GM19193 (cell line): ENCODE measurements around the gene UBQLN1.

Experiments
- POLR2A ChIP-seq: IDR thresholded peaks from 4 replicates; pipeline ENCODE4 v1.6.1; 2011; ENCODE audit not compliant: insufficient read depth, insufficient read length; ENCODE audit errors: extremely low read depth

UBQLN1 gene

DNA sequence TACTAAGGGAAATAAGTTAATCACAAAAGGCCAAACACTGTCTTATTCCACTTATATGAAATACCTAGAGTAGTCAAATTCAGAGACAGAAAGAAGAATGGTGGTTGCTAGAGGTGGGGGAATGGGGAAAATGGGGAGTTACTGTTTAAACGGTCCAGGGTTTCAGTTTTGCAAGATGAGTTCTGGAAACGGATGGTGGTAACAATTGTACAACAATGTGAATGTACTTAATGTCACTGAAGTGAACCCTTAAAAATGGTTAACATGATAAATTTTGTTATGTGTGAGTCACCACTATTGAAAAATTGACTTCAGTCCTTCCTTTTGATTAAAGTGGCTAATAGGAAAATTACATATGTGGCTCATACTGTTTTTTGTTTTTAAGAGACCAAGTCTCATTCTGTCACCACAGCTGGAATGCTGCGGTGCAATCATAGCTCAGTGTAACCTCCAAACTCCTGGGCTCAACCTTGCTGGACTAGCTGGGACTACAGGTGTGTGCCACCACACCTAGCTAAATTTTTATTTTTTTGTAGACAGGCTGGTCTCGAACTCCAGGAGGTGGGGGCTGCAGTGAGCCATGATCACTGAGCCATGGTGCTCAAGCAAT lies 8.7 kb downstream of the UBQLN1 start:
- no peak for TF ChIP-seq POLR2A

DNA sequence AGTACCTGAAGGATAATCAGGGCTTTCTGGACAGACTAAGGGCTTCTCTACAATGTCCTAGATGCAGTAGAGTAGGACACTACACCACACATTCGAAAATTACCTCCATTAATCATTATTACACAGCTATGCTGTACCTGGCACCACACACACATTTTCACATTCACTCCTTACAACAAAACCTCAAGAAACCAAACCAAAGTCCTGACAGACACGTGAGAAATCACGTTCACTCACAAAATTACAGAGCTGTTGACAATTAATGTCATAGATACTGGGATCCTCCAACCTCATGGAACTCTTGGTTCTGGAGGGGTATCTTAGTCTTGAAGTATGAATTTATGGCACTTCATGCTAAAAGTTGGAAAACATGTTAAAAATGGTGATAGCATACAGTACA lies 16.3 kb downstream of the UBQLN1 start:
- no peak for TF ChIP-seq POLR2A

DNA sequence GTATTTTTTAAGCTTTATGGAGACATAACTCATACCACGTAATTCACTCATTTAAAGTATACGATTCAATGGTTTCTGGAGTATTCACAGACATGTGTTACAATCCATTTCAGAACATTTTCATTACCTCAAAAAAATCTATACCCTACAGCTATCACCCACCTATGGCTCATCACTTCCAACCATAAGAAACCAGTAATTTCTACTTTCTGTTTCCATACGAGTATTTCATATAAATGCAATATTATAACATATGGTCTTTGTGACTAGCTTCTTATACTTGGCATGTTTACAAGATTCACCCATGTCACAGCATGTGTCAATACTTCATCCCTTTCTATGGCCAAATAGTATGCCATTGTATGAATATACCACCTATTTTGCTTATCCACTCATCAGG lies 18.8 kb downstream of the UBQLN1 start:
- TF ChIP-seq POLR2A: no peak

DNA sequence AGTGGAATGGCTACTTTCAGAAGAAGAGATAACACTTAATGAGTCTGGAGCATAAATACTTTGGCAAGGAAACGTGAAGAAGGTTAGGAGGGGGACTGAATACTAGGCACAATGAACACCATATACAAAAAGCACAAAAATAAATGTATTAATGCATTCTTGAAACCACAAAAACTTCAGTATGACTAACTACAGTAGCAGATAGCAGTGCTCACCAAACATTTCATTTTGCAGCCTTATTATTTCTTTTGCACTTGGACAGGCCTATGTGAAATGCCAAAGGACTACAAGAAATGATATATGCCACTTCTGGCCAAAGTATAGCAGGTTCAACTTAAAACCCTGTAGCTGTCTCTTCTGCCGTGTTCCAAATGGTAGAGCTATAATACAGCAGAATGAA lies 26.3 kb downstream of the UBQLN1 start:
- TF ChIP-seq POLR2A: no peak

DNA sequence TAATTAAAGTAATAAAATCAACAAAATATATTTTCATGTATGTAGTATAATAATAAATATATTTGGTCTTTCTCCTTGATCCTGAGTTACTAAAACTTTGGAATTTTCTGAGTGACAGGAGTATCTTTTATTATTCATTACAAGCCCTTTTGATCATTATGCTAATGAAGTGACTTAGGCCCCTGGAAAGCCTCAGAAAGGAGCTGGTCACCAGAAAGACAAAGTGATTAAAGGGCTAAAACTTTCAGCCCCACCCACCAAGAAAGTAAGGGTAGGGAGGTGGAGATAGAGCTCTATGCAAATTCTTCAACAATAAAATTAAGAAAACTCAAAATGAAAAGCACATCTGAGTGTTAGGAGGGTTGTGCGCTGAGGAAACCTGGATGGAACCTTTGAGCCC lies 27.5 kb downstream of the UBQLN1 start:
- no peak for TF ChIP-seq POLR2A

DNA sequence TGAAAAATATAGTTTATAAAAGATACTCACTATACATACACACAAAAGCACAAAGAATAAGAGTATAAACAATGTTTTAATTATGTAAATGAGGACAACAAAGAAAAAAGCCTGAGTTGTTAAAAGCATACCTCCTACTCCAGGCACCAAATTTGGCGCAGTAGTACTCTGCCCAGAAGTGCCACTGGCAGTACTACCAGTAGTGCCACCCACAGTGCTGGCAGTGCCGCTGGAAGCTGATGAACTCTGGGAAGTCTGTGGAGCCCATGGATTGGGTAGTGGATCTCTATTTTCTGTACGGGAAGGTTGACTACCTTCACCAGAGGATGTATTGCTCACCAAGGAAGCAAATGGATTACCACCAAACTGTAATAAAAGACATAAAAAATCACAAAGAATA lies 30.2 kb downstream of the UBQLN1 start:
- no peak for TF ChIP-seq POLR2A

DNA sequence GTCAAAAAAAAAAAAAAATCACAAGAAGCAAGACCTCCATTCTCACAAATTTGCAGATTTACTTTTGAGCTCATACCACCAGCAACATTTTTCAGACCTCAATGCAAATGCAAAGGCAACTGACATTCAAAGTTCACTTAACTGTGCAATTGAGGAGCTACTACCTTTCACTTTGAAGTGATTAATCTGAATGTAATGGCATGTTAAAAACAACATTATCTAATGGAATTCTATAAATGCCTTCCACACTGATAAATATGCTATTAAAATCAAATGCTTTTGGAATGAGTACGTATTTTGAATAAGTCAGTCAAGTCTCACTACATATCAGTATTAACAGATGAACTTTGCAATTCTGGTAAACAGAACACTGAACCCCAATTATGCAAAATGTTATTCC lies 32.3 kb downstream of the UBQLN1 start:
- TF ChIP-seq POLR2A: no peak

DNA sequence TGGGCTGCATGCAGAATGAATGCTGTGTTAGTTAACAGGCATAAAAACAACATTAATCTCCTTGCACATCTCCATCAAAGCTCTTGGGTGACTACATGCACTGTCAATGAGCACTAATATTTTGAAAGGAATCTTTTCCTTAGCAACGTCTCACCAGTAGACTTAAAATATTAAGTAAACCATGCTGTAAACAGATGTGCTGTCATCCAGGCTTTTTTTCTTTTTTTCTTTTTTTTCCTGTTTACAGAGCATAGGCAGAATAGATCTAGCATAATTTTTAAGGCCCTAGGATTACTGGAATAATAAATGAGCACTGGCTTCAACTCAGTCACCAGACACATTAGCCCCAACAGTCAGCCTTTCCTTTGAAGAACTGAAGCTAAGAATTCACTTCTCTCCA lies 36.3 kb downstream of the UBQLN1 start:
- TF ChIP-seq POLR2A: no peak

DNA sequence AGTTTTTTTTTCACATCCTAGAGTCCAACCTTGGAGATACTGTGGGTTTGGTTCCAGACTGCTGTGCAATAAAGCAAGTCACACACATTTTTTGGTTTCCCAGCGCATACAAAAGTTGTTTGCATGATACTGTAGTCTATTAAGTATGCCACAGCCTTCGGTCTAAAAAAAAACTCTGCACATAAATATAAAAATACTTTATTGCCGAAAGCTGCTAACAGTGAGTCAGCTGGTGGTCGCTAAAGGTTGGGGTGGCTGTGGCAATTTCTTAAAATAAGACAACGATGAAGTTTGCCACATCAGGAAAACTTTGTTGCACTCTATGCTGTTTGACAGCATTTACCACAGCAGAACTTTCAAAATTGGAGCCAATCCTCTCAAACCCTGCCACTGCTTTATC lies 37.4 kb downstream of the UBQLN1 start:
- TF ChIP-seq POLR2A: no peak

DNA sequence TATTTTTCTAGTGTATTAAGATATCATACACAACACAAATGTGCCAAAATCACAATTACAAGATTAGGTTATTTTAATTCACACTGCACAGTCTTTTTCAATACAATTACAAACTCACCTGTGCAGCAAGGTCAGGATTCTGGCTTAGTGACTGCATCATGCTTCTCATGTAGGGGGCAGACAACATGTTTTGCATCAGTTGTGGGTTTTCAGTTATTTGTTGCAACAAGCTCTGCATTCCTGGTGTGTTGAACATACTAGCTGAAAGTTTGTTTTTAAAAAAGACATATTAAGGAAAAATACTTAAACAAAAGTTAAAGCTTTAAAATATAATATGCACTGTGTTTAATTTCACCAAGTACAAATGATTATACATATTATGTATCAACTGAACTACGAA lies 38.7 kb downstream of the UBQLN1 start:
- TF ChIP-seq POLR2A: no peak

DNA sequence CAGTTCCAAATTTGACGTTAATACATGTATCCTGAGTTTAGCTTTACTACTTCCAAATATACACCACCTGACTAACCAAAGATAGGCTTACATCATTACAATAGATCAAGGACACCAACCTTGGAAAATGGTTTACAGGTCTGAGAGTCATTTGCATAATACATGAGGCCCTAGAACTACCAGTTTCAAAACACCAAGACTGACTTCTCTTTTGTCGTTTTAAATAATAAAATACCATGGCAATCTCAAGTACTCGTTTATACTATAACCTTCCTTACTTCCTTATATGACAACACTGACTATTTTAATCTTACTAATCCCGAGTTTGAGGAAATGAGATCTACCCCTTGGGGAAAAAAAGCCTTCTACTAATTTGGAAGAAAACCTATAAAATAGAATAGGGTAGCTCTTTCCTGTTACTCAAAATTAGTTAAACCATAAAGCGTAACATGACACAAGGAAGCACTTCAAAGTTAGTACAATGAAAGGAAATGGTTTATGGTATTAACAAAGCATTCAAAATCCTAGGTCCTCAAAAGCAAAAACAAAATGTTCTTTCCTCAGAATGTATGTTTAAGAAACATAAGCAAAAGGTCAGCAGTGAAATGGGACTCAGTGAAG lies 42.1 kb downstream of the UBQLN1 start:
- no peak for TF ChIP-seq POLR2A

DNA sequence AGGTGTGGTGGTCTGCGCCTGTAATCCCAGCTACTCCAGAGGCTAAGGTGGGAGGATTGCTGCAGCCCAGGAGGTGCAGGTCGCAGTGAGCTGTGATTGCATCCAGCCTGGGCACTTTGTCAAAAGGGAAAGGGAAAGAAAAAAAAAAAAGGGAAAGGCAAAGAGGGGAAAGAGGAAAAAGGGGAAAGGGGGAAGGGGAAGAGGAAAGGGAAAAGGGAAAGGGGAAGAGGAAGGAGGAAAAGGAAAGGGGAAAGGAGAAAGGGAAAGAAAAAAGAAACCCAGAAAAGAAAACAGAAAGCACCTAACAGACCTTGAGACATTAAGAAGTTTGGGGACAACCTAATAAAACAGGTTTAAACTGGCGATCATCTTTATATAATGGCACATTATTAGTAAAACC lies 44.8 kb downstream of the UBQLN1 start:
- TF ChIP-seq POLR2A: no peak

DNA sequence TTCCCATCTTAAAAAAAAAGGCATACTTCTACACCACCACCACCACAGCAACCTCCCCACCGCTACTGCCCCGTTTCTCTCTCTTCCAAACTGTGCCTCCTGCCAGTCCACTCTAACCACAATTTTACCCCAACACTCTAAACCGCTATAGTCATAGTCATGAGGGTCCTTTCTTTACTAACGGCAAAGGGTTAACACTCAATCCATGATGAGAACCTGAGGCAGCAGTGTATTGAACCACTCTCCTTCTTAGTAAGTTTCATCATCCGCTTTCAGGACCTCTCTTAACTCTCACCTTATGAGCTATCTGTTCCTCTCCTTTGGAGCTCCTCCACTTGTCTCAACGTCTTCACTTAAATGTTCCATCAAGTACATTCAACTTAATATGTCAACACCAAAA lies 50.8 kb downstream of the UBQLN1 start:
- TF ChIP-seq POLR2A: no peak

DNA sequence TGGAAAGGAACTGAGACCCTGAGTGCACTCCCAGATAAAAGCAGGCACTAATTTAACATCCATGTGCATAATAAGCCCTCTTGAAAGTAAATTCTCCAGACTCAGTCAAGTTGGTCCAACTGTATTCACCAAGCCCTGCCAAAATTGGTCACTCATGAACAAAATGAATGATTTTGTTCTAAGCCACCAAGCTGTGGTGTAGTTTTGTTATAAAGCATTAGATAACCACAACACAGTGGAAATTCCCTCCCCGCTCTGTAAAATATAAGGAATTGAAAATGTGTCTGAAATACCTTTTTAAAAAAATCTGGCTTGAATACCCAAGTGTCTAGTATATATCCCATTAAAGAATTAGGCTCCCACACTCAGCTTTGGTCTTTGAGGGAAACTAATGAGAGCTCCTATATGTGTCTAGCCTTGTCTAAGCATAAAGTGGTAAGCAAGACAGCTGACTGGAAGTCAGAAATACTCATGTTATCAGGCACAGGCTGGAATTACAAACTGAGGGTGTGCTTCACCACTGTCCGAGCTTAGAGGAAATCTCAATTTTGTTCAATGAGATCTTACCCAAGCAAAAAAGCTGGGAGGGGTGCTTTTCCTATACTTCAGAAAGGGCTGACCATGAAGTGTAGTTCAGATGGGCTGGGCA lies 51.6 kb downstream of the UBQLN1 start:
- no peak for TF ChIP-seq POLR2A

DNA sequence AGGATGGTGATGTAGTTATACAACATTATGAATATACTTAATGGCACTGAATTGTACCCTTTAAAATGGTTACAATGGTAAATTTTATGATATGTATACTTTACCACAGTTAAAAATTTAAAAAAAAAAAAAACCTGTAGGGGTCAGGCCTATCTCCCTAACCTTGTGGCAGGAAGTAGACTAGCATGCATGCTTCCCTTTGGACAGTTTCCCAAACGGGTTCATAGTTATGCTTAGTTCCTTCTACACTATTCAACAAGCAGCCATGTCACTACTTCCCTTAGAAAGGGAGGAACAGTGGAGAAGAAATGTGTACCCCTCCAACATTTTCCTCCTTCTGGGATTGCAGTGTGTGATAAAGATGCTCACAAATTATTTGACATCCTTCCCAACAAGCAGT lies 52.3 kb downstream of the UBQLN1 start:
- no peak for TF ChIP-seq POLR2A

DNA sequence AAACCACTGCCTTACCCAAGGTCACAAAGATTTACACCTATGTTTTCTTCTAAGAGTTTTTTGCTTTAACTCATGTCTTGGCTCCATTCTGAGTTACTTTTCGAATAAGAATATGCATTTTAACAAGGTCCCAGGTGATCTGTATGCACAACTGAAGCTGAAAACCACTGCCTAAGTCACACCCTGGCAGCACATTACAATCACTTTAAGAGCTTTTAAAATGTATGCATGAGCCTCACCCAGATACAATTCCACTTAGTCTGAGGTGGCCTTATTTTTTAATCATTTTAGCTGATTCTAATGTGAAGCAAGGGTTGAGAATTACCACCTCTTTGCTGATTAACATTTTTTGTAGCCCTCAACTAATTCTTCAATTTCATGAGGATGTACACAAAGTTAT lies 55.3 kb downstream of the UBQLN1 start:
- no peak for TF ChIP-seq POLR2A

DNA sequence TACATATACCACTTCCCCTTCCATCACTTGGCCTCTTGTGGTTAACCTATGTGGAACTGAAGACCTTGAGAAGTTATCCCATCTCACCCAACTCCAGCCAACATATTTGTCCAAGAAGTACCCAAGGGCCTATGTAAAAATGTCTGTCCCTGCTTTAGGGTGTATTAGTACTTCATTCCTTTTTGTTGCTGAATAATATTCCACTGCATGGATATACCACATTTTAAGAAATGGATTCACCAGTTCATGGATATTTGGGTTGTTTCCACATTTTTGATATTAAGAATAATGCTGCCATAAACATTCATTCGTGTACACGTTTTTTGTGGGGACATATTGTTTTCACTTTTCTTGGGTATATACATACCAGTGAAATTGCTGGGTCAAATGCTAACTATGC lies 56.2 kb downstream of the UBQLN1 start:
- no peak for TF ChIP-seq POLR2A

DNA sequence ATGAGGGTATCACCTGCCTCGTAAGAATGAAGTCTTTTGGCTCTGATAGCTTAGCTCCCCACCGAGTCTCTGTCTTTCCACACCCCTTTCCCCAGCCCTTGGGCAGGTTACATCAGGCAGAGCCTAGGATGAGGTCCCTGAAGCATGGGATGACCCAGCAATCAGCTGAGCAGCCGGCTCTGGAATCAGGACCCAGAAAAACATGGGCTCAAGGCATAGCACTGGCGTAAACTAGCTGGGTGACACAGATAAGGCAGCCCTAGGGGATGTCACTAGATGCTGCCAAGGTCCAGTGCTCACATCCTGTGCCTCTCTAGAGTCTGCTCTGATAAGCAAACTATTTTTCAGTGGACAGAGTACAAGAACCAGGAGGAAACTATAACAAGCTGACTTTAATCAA lies 58.2 kb downstream of the UBQLN1 start:
- no peak for TF ChIP-seq POLR2A

DNA sequence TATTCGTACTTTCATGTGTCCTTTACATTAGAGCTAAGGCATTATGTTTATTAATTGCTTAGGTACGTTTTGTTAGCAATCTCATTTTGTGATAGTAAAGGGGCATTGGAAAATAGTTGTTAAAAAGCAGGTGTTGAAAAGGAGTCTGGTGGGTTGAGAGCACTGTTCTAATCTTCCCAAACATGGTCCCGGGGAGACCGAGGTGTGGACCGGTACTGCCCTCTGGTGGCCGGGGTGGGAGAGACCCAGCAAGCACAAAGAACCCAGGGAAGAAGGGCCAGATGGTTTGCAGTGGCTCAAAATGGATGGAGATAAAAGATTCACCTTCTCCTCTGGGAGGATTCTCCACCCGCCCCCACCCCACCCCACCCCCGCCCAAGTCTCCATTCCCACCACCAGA lies 58.7 kb downstream of the UBQLN1 start:
- no peak for TF ChIP-seq POLR2A
